OCI-LY3 (cell line): ENCODE measurements around the gene CAMK2D.

Experiments
- CTCF ChIP-seq: fragments of 200-600, 300-600 bp; sonication (generic); IDR thresholded peaks from 2 replicates; pipeline ENCODE4 v1.5.1; 2014; ENCODE audit warnings: antibody characterized with exemption, low read length, low read depth
- EZH2phosphoT487 ChIP-seq: fragments of 200-600 bp; shearing (Covaris generic); IDR thresholded peaks from 2 replicates; pipeline ENCODE4 v1.6.1; 2018; ENCODE audit warnings: antibody characterized with exemption, mixed run types, low read depth

GRCh38 chr4:113476800-113477199 is 284.7 kb downstream of the CAMK2D start:
- TF ChIP-seq CTCF (no peak), EZH2phosphoT487 (no peak)
